ENCODE data around the gene TADA2B.

DNA sequence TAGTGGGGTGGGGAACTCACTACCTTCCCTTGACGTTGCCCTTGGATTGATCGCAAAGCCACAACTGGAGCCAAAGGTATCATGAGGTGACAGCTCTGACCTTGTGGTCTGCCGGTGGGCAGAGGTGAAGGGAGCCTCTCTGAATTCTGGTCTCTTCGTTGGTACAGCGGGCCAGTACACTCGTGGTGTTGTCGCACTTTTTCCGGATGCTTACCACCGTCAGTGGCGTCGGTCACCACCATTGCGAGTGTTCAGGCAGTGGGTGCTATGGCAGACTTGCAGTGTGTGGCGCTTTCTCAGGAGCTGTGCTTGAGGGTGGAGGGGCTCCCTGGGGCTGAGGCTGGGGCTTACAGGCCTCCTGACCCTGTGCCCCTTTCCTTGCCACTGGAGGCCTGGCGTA is 29.9 kb downstream of the TADA2B start:
- TF ChIP-seq, protein P1, sequence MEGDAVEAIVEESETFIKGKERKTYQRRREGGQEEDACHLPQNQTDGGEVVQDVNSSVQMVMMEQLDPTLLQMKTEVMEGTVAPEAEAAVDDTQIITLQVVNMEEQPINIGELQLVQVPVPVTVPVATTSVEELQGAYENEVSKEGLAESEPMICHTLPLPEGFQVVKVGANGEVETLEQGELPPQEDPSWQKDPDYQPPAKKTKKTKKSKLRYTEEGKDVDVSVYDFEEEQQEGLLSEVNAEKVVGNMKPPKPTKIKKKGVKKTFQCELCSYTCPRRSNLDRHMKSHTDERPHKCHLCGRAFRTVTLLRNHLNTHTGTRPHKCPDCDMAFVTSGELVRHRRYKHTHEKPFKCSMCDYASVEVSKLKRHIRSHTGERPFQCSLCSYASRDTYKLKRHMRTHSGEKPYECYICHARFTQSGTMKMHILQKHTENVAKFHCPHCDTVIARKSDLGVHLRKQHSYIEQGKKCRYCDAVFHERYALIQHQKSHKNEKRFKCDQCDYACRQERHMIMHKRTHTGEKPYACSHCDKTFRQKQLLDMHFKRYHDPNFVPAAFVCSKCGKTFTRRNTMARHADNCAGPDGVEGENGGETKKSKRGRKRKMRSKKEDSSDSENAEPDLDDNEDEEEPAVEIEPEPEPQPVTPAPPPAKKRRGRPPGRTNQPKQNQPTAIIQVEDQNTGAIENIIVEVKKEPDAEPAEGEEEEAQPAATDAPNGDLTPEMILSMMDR (IDR thresholded peaks at IDR 0.05): no peak
- no peak for TF ChIP-seq ZFX (IDR thresholded peaks at IDR 0.05; ENCODE audit: borderline replicate concordance)
